ENCODE results near the gene IGSF5. TPM values are rescaled to one million over a fixed set of nuclear protein-coding genes. Genes with fewer than 3 reads are reported as not detected.

IGSF5 gene
- total RNA-seq, 1 experiment from 2014 or later, result 0.33 TPM

DNA sequence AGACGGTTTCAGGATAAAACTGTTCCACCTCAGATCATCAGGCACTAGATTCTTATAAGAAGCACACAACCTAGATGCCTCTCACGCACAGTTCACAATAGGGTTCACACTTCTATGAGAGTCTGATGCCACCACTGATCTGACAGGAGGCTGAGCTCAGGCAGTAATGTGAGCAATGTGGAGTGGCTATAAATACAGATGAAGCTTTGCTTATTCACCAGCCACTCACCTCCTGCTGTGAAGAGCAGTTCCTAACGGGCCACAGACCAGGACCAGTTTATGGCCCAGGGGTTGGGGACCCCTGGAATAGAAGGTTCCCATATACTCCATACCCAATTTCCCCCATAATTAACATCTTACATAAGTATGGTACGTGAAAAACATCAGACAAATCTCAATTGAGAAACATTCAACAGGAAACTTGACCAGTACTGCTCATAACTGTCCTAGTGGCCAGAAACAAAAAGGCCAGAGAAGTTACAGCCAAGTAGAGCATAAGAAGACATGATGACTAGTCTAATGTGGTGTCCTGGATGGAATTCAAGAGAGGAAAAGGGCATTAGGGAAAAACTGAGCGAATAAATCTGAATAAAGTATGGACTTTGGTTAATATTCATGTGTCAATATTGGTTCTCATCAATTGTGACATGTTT lies 24.7 kb upstream of the IGSF5 start:
- H3K27ac Mint-ChIP-seq (ENCODE audit: unreplicated experiment), result no peak overlapping the region
- DNase-seq, result no peak
- CTCF ChIA-PET, result no interaction called here
- intact Hi-C loops (cut with micrococcal nuclease; ENCODE audit: unreplicated experiment), result no loop called here
- no peaks in the 10 kb centered on the region for H3K9me3 Mint-ChIP-seq (ENCODE audit: low read depth, unreplicated experiment)
- BruUV-seq (replicated peaks), result no TSS peak
- peaks cover 5% of the 10 kb centered on the region for H3K4me1 Mint-ChIP-seq (ENCODE audit: low read depth, unreplicated experiment)
- no peaks in the 10 kb centered on the region for H3K36me3 Mint-ChIP-seq (ENCODE audit: insufficient read depth, unreplicated experiment)
- TF ChIP-seq, protein P1, sequence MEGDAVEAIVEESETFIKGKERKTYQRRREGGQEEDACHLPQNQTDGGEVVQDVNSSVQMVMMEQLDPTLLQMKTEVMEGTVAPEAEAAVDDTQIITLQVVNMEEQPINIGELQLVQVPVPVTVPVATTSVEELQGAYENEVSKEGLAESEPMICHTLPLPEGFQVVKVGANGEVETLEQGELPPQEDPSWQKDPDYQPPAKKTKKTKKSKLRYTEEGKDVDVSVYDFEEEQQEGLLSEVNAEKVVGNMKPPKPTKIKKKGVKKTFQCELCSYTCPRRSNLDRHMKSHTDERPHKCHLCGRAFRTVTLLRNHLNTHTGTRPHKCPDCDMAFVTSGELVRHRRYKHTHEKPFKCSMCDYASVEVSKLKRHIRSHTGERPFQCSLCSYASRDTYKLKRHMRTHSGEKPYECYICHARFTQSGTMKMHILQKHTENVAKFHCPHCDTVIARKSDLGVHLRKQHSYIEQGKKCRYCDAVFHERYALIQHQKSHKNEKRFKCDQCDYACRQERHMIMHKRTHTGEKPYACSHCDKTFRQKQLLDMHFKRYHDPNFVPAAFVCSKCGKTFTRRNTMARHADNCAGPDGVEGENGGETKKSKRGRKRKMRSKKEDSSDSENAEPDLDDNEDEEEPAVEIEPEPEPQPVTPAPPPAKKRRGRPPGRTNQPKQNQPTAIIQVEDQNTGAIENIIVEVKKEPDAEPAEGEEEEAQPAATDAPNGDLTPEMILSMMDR (IDR thresholded peaks at IDR 0.05; ENCODE audit: unreplicated experiment), result no peak
- peaks cover 17% of the 10 kb centered on the region for H3K27me3 Mint-ChIP-seq (ENCODE audit: unreplicated experiment)
- H3K4me3 Mint-ChIP-seq (ENCODE audit: low read depth, unreplicated experiment), result no peak overlapping the region

DNA sequence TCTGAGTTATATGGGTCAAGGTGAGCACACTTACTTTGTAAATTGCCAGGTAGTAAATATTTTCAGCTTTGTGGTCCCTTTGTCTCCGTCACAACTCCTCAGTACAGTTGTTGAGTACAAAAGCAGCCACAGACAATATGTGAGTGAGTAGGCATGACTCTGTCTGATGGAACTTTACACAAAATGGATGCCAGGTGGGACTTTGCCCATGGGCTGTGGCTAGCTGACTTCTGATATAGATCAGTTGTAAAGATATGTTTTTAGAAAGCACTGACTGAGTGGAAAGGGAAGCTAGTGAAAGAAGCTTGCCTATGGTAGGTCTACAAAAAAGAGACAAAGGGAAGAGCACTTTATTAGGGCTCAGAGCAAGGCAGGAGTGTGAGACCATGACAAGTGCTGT lies 23.1 kb upstream of the IGSF5 start:
- no TSS peak for BruUV-seq (replicated peaks)
- no peaks in the 10 kb centered on the region for H3K36me3 Mint-ChIP-seq (ENCODE audit: insufficient read depth, unreplicated experiment)
- peaks cover 17% of the 10 kb centered on the region for H3K27me3 Mint-ChIP-seq (ENCODE audit: unreplicated experiment)
- intact Hi-C loops (cut with micrococcal nuclease; ENCODE audit: unreplicated experiment), result no loop called here
- no peak overlapping the region for H3K27ac Mint-ChIP-seq (ENCODE audit: unreplicated experiment)
- H3K4me3 Mint-ChIP-seq (ENCODE audit: low read depth, unreplicated experiment), result no peak overlapping the region
- CTCF ChIA-PET, result interaction anchor here (0.6 kb wide), 1 partner anchor 1265 kb away, joined by 4 read pairs; no protein-coding TSS in a partner anchor
- H3K9me3 Mint-ChIP-seq (ENCODE audit: low read depth, unreplicated experiment), result no peaks in the 10 kb centered on the region
- DNase-seq, result no peak
- TF ChIP-seq, protein P1 (IDR thresholded peaks at IDR 0.05; ENCODE audit: unreplicated experiment), result no peak
- H3K4me1 Mint-ChIP-seq (ENCODE audit: low read depth, unreplicated experiment), result no peaks in the 10 kb centered on the region

DNA sequence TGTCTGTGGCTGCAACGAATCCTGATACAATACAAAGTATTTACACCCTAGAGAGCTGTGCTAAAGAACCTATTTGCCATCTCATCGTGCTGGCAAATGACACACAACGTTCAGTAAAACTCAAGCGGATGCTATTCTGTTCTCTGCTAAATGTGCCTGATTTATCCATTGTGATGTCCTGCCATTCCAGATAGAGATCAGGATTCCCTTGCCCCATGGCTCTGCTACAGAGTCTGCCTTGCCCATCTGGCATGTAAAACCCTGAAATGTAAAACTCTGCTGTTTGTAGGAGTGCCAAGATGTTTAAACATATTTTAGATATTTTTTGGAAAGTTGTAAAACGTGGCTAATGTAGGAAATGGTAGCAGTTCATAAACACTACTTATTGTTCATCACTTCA lies 20.0 kb upstream of the IGSF5 start:
- TF ChIP-seq, protein P1 (IDR thresholded peaks at IDR 0.05; ENCODE audit: unreplicated experiment), result no peak
- Mint-ChIP-seq H3K27ac (ENCODE audit: unreplicated experiment) (no peak overlapping the region), H3K4me1 (ENCODE audit: low read depth, unreplicated experiment) (no peaks in the 10 kb centered on the region), H3K4me3 (ENCODE audit: low read depth, unreplicated experiment) (no peak overlapping the region), H3K36me3 (ENCODE audit: insufficient read depth, unreplicated experiment) (no peaks in the 10 kb centered on the region), H3K27me3 (ENCODE audit: unreplicated experiment) (peaks cover 17% of the 10 kb centered on the region), H3K9me3 (ENCODE audit: low read depth, unreplicated experiment) (no peaks in the 10 kb centered on the region)
- CTCF ChIA-PET, result no interaction called here
- intact Hi-C loops (cut with micrococcal nuclease; ENCODE audit: unreplicated experiment), result no loop called here
- no TSS peak for BruUV-seq (replicated peaks)
- DNase-seq, result no peak

DNA sequence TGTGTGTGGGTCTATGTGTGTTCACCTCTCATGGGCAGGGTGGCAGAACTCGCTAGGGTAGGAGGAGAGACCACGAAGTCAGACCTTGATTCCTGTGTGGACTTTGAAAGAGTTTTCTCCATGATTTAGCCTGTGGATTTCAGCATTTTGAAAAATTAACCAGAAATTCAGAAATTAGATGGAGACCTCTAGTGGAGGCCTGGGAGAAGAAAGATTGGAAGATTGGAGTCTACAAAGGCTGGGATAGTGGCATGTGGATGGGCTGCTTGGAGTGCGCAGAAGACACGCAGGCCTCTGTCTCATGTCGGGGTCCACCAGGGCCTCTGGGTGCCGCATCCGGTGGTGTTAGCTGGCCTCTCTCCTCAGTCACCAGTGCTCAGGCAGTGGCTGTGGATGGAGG lies 18.9 kb upstream of the IGSF5 start:
- TF ChIP-seq, protein P1 (IDR thresholded peaks at IDR 0.05; ENCODE audit: unreplicated experiment), result no peak
- Mint-ChIP-seq H3K27me3 (ENCODE audit: unreplicated experiment) (peaks cover 16% of the 10 kb centered on the region), H3K27ac (ENCODE audit: unreplicated experiment) (no peak overlapping the region), H3K4me3 (ENCODE audit: low read depth, unreplicated experiment) (no peak overlapping the region), H3K9me3 (ENCODE audit: low read depth, unreplicated experiment) (no peaks in the 10 kb centered on the region), H3K36me3 (ENCODE audit: insufficient read depth, unreplicated experiment) (no peaks in the 10 kb centered on the region), H3K4me1 (ENCODE audit: low read depth, unreplicated experiment) (no peaks in the 10 kb centered on the region)
- no TSS peak for BruUV-seq (replicated peaks)
- intact Hi-C loops (cut with micrococcal nuclease; ENCODE audit: unreplicated experiment), result no loop called here
- CTCF ChIA-PET, result no interaction called here
- no peak for DNase-seq

All from Calu3 (cell line).